ENCODE measurements around the gene MICALL2.
A peak's percentile ranks its signal among the peaks of the same experiment; 100 is the strongest.

MICALL2 gene

GRCh38 chr7:1434891-1435670 is 24.2 kb downstream of the MICALL2 start:
- DNase-seq (ENCODE audit: low read depth in 2 of 2): no peak
- no peak for TF ChIP-seq CTCF (IDR thresholded peaks at IDR 0.05; ENCODE audit: low read depth, low read length)
- no peak overlapping the region for H3K4me3 ChIP-seq (replicated peaks in 1 of 2; ENCODE audit: low read depth in 2 of 2, low read length in 2 of 2)

GRCh38 chr7:1434165-1434718 is 25.0 kb downstream of the MICALL2 start:
- no peak for DNase-seq (ENCODE audit: low read depth in 2 of 2)
- TF ChIP-seq CTCF (IDR thresholded peaks at IDR 0.05; ENCODE audit: low read depth, low read length): no peak
- no peak overlapping the region for H3K4me3 ChIP-seq (replicated peaks in 1 of 2; ENCODE audit: low read depth in 2 of 2, low read length in 2 of 2)

GRCh38 chr7:1433128-1433920 is 25.9 kb downstream of the MICALL2 start:
- no peak overlapping the region for H3K4me3 ChIP-seq (replicated peaks in 1 of 2; ENCODE audit: low read depth in 2 of 2, low read length in 2 of 2)
- no peak for DNase-seq (ENCODE audit: low read depth in 2 of 2)
- no peak for TF ChIP-seq CTCF (IDR thresholded peaks at IDR 0.05; ENCODE audit: low read depth, low read length)

GRCh38 chr7:1432411-1433082 is 26.7 kb downstream of the MICALL2 start:
- no peak overlapping the region for H3K4me3 ChIP-seq (replicated peaks in 1 of 2; ENCODE audit: low read depth in 2 of 2, low read length in 2 of 2)
- DNase-seq (ENCODE audit: low read depth in 2 of 2): peak; percentile 66 to 71
- peak; percentile 98 for TF ChIP-seq CTCF (IDR thresholded peaks at IDR 0.05; ENCODE audit: low read depth, low read length)

GRCh38 chr7:1431634-1432380 is 27.5 kb downstream of the MICALL2 start:
- H3K4me3 ChIP-seq (replicated peaks in 1 of 2; ENCODE audit: low read depth in 2 of 2, low read length in 2 of 2): no peak overlapping the region
- no peak for TF ChIP-seq CTCF (IDR thresholded peaks at IDR 0.05; ENCODE audit: low read depth, low read length)
- DNase-seq (ENCODE audit: low read depth in 2 of 2): no peak

GRCh38 chr7:1431226-1431625 is 28.0 kb downstream of the MICALL2 start:
- H3K4me3 ChIP-seq (replicated peaks in 1 of 2; ENCODE audit: low read depth in 2 of 2, low read length in 2 of 2): no peak overlapping the region
- no peak for DNase-seq (ENCODE audit: low read depth in 2 of 2)
- no peak for TF ChIP-seq CTCF (IDR thresholded peaks at IDR 0.05; ENCODE audit: low read depth, low read length)

Measured in cardiac fibroblast (primary cell).